Fibroblast of lung (primary cell): Measurements from ENCODE around the gene RPS8. TPM values are rescaled to one million over a fixed set of nuclear protein-coding genes. Genes with fewer than 3 reads are reported as not detected.

Source experiments
- DNase-seq, 2 donors: peaks; one replicate each; pipeline versions ENCODE4 v3.0.0 to v3.0.0-alpha.2; 2010; ENCODE audit warnings: low read depth in 2 of 2
- H2AFZ ChIP-seq: 2 replicates; pipeline ENCODE4 v1.5.1; 2012; ENCODE audit warnings: low read length, control low read depth, inconsistent platforms
- H3K27ac ChIP-seq: 2 replicates; pipeline ENCODE4 v1.5.1; 2011; ENCODE audit warnings: low read length, control low read depth; ENCODE audit not compliant: insufficient read depth
- H3K27me3 ChIP-seq: 2 replicates; pipeline ENCODE4 v1.5.1; 2011; ENCODE audit warnings: mild to moderate bottlenecking, low read length; ENCODE audit not compliant: control insufficient read depth, insufficient read depth
- H3K36me3 ChIP-seq: 2 replicates; pipeline ENCODE4 v1.5.1; 2011; ENCODE audit warnings: low read length; ENCODE audit not compliant: control insufficient read depth, insufficient read depth
- H3K4me1 ChIP-seq: 2 replicates; pipeline ENCODE4 v1.5.1; 2011; ENCODE audit warnings: low read length; ENCODE audit not compliant: control insufficient read depth, insufficient read depth; ENCODE audit errors: extremely low read depth
- H3K4me2 ChIP-seq: 2 replicates; pipeline ENCODE4 v1.5.1; 2011; ENCODE audit warnings: low read length, control low read depth; ENCODE audit not compliant: insufficient read depth; ENCODE audit errors: extremely low read depth
- H3K4me3 ChIP-seq, 4 experiments: fragments of 200-600 bp in 1 of 4; sonication (generic) in 1 of 4; replicated peaks in 1 of 4; 2 replicates each; pipeline ENCODE4 v1.5.1; 2011 to 2016; ENCODE audit warnings: low read length in 4 of 4, low read depth in 3 of 4, mild to moderate bottlenecking in 3 of 4, control low read depth in 2 of 4, inconsistent platforms in 1 of 4, mixed read lengths in 1 of 4; ENCODE audit not compliant: insufficient read depth in 1 of 4; ENCODE audit errors: control extremely low read depth in 1 of 4
- H3K79me2 ChIP-seq: 2 replicates; pipeline ENCODE4 v1.5.1; 2012; ENCODE audit warnings: mild to moderate bottlenecking, low read length, inconsistent platforms; ENCODE audit not compliant: control insufficient read depth, insufficient read depth
- H3K9ac ChIP-seq: 2 replicates; pipeline ENCODE4 v1.5.1; 2011; ENCODE audit warnings: mild to moderate bottlenecking, low read length, control low read depth; ENCODE audit not compliant: insufficient read depth
- H3K9me3 ChIP-seq: 2 replicates; pipeline ENCODE4 v1.5.1; 2012; ENCODE audit warnings: low read depth, low read length; ENCODE audit not compliant: control insufficient read depth, insufficient read depth
- H4K20me1 ChIP-seq: 2 replicates; pipeline ENCODE4 v1.5.1; 2011; ENCODE audit warnings: low read length; ENCODE audit not compliant: control insufficient read depth, insufficient read depth; ENCODE audit errors: extremely low read depth
- EZH2 ChIP-seq: IDR thresholded peaks from 2 replicates; pipeline ENCODE4 v1.5.1; 2012; ENCODE audit warnings: low read length, control low read depth, mild to moderate bottlenecking; ENCODE audit errors: missing control alignments
- polyA minus RNA-seq: library from RNA; depleted of rRNA, polyadenylated mRNA; stranded (reverse); fragments of >200 nt; gene quantifications from 2 replicates; pipeline ENCODE4 v1.2.3, GENCODE V29; 2011; ENCODE audit warnings: low replicate concordance
- polyA plus RNA-seq, 2 donors: library from polyadenylated mRNA; depleted of rRNA in 1 of 2; stranded (reverse) in 1 of 2; unstranded in 1 of 2; fragments of >200 nt; gene quantifications; 2 replicates each; pipeline ENCODE4 v1.2.1, GENCODE V29; 2011 to 2012; ENCODE audit warnings: missing spikeins in 1 of 2
- total RNA-seq: library from RNA; depleted of rRNA; stranded (reverse); fragments of >200 nt; gene quantifications from 2 replicates; pipeline ENCODE4 v1.2.1, GENCODE V29; 2014
- TF ChIP-seq, protein P1 (sequence below), 2 donors: IDR thresholded peaks in 1 of 2; conservative IDR thresholded peaks in 1 of 2; 1 replicate in 1 of 2; 2 replicates in 1 of 2; pipeline ENCODE4 v1.5.1; 2011 to 2012; ENCODE audit warnings: low read length in 2 of 2, control low read depth in 1 of 2, inconsistent platforms in 1 of 2, low read depth in 1 of 2, mild to moderate bottlenecking in 1 of 2

The RPS8 gene
- total RNA-seq (1,373 and 1,913 TPM in 2 replicates), polyA plus RNA-seq (1,895 and 2,098 TPM in 2 replicates), polyA minus RNA-seq (229 and 279 TPM in 2 replicates)
- 2,285 and 2,608 TPM in 2 replicates for polyA plus RNA-seq (2012)

DNA sequence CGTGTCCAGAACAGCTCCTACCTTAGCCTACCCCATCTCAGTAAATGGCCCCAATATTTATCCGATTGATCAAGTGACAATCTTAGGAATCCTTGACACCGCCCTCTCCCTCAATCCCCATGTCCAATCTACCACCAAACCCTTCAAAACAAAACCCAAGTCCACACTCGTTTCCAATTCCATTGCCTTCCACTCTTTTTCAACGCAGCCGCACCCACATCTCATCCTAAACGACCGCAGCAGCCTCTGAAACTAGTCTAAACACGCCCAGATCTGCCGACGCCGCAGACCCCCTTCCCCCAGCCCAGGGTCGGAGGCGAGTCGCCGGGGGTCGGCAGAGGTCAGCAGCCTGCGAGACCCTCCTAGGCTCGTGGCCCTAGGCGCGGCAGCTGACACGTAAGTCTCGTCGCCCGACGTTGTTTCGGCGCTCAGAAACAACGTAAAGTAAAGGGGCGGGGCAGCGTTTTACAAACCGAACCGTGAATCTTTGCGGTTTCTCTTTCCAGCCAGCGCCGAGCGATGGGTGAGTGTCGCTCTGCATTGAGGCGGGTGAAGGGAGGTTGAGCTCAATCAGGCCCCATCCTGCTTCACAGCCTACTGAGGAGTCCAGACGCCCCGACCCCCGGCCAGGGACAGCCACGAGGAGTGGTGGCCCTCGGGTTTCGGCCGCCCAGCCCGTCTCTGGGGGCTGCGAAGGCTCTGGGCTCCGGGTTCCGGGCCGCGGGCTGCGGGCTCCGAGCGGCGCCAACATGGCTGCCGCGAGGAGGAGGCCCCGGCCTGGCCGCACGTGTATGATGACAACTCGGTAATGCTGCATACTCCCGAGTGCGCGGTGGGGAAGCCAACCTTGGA is at the start of gene RPS8:
RPS8 (plus strand) TSS at position 463 of the 852 bp plus-strand sequence; CDS start at position 520, 57 bp downstream.
- Histone ChIP-seq H3K36me3 (peaks cover 15% of the 10 kb centered on the region), H3K4me1 (peaks cover 2% of the 10 kb centered on the region), H3K27me3 (no peaks in the 10 kb centered on the region), H3K4me2 (peak within 1 kb of the TSS; percentile 80), H3K9ac (peak within 1 kb of the TSS; percentile 97), H3K9me3 (no peaks in the 10 kb centered on the region), H3K79me2 (peaks cover 34% of the 10 kb centered on the region), H4K20me1 (no peaks in the 10 kb centered on the region), H3K27ac (peak within 1 kb of the TSS; percentile 98), H3K4me3 (peak within 1 kb of the TSS; percentile 61 to 95 (median 76)), H2AFZ (peak within 1 kb of the TSS; percentile 37)
- TF ChIP-seq, protein P1, sequence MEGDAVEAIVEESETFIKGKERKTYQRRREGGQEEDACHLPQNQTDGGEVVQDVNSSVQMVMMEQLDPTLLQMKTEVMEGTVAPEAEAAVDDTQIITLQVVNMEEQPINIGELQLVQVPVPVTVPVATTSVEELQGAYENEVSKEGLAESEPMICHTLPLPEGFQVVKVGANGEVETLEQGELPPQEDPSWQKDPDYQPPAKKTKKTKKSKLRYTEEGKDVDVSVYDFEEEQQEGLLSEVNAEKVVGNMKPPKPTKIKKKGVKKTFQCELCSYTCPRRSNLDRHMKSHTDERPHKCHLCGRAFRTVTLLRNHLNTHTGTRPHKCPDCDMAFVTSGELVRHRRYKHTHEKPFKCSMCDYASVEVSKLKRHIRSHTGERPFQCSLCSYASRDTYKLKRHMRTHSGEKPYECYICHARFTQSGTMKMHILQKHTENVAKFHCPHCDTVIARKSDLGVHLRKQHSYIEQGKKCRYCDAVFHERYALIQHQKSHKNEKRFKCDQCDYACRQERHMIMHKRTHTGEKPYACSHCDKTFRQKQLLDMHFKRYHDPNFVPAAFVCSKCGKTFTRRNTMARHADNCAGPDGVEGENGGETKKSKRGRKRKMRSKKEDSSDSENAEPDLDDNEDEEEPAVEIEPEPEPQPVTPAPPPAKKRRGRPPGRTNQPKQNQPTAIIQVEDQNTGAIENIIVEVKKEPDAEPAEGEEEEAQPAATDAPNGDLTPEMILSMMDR (conservative IDR thresholded peaks at IDR 0.05 in 1 of 2, IDR thresholded peaks at IDR 0.05 in 1 of 2; ENCODE audit: low read depth in 1 of 2, low read length in 2 of 2) = no peak
- no peak for TF ChIP-seq EZH2
- peak; percentile 91 to 95 for DNase-seq

DNA sequence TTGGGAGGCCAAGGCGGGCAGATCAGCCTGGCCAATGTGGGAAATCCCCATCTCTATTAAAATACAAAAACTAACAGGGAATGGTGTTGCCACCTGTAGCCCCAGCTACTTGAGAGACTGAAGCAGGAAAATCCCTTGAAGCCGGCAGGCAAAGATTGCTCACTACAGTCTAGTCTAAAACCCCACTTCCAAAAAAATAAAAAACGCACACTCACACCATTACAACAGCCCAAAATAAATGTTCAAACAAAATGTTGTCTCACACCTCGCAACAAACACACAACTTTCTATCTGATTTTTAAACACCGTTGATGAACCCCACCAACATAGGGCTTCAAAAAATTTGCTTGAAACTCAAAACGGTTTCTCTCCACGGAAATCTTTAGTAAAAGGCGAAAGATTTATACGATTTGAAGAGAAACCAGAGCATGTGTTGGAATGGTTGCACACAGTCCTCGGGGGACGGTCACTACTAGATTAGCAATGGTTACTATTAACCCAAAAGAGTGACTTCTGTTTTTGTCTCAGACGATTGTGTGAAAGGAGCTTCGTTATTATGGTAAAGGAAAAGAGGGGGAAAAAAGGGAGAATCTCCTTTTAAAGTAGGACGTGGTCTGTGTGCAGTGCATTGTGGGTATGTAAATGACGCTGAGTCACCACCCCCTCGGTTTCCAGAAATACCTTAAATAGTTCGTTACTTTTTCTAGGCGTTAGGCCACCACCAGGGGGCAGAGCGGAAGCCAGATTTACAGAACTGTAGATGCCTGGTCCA is 44.4 kb upstream of the RPS8 start, which contains the start of gene RNU5D-1:
RNU5D-1 (minus strand) TSS at position 430 of the 772 bp plus-strand sequence.
- no peaks in the 10 kb centered on the region for H3K9me3 ChIP-seq
- H4K20me1 ChIP-seq = no peaks in the 10 kb centered on the region
- H3K79me2 ChIP-seq = no peaks in the 10 kb centered on the region
- peak within 1 kb of the TSS; percentile 51 for H3K4me2 ChIP-seq
- TF ChIP-seq EZH2 = no peak
- TF ChIP-seq, protein P1 (conservative IDR thresholded peaks at IDR 0.05 in 1 of 2, IDR thresholded peaks at IDR 0.05 in 1 of 2; ENCODE audit: low read depth in 1 of 2, low read length in 2 of 2) = peak; percentile 79 to 80
- H2AFZ ChIP-seq = peak within 1 kb of the TSS; percentile 73
- H3K27ac ChIP-seq = peak within 1 kb of the TSS; percentile 96
- H3K9ac ChIP-seq = peak within 1 kb of the TSS; percentile 69
- H3K27me3 ChIP-seq = no peaks in the 10 kb centered on the region
- peaks cover 5% of the 10 kb centered on the region for H3K4me1 ChIP-seq
- peak; percentile 98 for DNase-seq
- no peaks in the 10 kb centered on the region for H3K36me3 ChIP-seq
- peak within 1 kb of the TSS in 2 of 4 experiments; percentile 31 to 47 for H3K4me3 ChIP-seq

DNA sequence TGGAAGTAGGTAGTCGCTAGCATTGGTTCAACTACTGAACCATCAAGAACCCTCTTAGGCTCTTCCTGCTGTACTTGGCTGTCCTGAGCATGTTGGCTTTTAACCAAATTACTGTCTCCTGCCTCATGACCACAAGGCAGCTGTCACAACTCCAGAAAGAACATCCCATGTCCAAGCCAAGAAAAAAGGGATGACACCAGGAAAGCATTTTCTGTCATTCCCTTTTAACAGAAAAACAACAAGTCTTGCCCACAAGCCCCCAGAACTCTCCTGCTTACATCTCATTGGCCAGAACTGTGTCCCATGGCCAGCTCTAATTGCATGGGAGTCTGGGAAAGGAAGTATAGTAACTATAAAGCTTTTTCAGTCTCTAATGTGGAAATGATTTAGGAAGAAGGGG is 42.0 kb upstream of the RPS8 start:
- H3K4me2 ChIP-seq = peak overlapping the region; percentile 27
- H3K27me3 ChIP-seq = no peaks in the 10 kb centered on the region
- no peak overlapping the region for H3K27ac ChIP-seq
- H3K4me3 ChIP-seq = no peak overlapping the region
- H2AFZ ChIP-seq = peak overlapping the region; percentile 32
- no peak for TF ChIP-seq EZH2
- TF ChIP-seq, protein P1 (conservative IDR thresholded peaks at IDR 0.05 in 1 of 2, IDR thresholded peaks at IDR 0.05 in 1 of 2; ENCODE audit: low read depth in 1 of 2, low read length in 2 of 2) = no peak
- no peaks in the 10 kb centered on the region for H3K9me3 ChIP-seq
- H3K36me3 ChIP-seq = no peaks in the 10 kb centered on the region
- H3K79me2 ChIP-seq = no peaks in the 10 kb centered on the region
- H3K4me1 ChIP-seq = peaks cover 2% of the 10 kb centered on the region
- no peaks in the 10 kb centered on the region for H4K20me1 ChIP-seq
- peak; percentile 68 to 71 for DNase-seq
- H3K9ac ChIP-seq = no peak overlapping the region
